Kidney (tissue), 14 donors: ENCODE results near the gene XYLT1. TPM values are rescaled to one million over a fixed set of nuclear protein-coding genes. Genes with fewer than 3 reads are reported as not detected.

ENCODE experiments used
- DNase-seq, 5 donors: peaks; one replicate each; pipeline ENCODE4 v3.0.0-alpha.2; 2013 to 2020
- FAIRE-seq: peaks from 2 replicates; lab custom pipeline; 2012; peaks lifted over from hg19 to GRCh38; lab: Jason Lieb, UNC
- H3K27ac ChIP-seq, 2 donors: one replicate each; pipeline ENCODE4 v1.7.0; 2013; ENCODE audit warnings: low read depth in 2 of 2, low read length in 2 of 2, inconsistent platforms in 1 of 2
- H3K27me3 ChIP-seq: one replicate; pipeline ENCODE4 v1.7.1; 2013; ENCODE audit warnings: low read length, inconsistent platforms; ENCODE audit not compliant: control insufficient read depth, insufficient read depth
- H3K36me3 ChIP-seq, 3 donors: one replicate each; pipeline versions ENCODE4 v1.7.0 to v1.7.1; 2013; ENCODE audit warnings: low read length in 3 of 3, control low read depth in 1 of 3, inconsistent platforms in 1 of 3; ENCODE audit not compliant: insufficient read depth in 3 of 3, control insufficient read depth in 2 of 3
- H3K4me1 ChIP-seq, 3 donors: one replicate each; pipeline versions ENCODE4 v1.7.0 to v1.7.1; 2013; ENCODE audit warnings: low read length in 3 of 3, inconsistent platforms in 1 of 3, low read depth in 1 of 3; ENCODE audit not compliant: control insufficient read depth in 2 of 3, insufficient read depth in 2 of 3
- H3K4me3 ChIP-seq, 3 donors: one replicate each; pipeline versions ENCODE4 v1.7.0 to v1.8.1; 2013; ENCODE audit warnings: low read length in 3 of 3, control low read depth in 1 of 3, inconsistent platforms in 1 of 3
- H3K9ac ChIP-seq, 3 donors: one replicate each; pipeline versions ENCODE4 v1.7.0 to v1.7.1; 2013; ENCODE audit warnings: low read length in 3 of 3, control low read depth in 1 of 3, inconsistent platforms in 1 of 3
- H3K9me3 ChIP-seq, 3 donors: one replicate each; pipeline versions ENCODE4 v1.7.0 to v1.7.1; 2013; ENCODE audit warnings: low read length in 3 of 3, control low read depth in 1 of 3, inconsistent platforms in 1 of 3; ENCODE audit not compliant: control insufficient read depth in 2 of 3, insufficient read depth in 1 of 3
- CTCF ChIP-seq: IDR thresholded peaks from 3 replicates; pipeline ENCODE4 v1.5.1; 2012; ENCODE audit warnings: mild to moderate bottlenecking, moderate library complexity, borderline replicate concordance; ENCODE audit not compliant: insufficient read depth; ENCODE audit errors: extremely low read depth
- intact Hi-C: fragments of 100-400 bp; cut with DNase I; formaldehyde crosslinking; loops from one replicate; pipeline ENCODE4 v1.11.1; 2022
- polyA plus RNA-seq: library from polyadenylated mRNA; stranded (reverse); fragments of 350-450 nt; fragmentation: Illumina TruSeq; extraction: RNeasy Lipid Tissue Mini Kit (QIAGEN cat#74804); gene quantifications from one replicate; pipeline ENCODE4 v1.2.3, GENCODE V29; 2014; ENCODE audit warnings: low read depth, low replicate concordance; ENCODE audit not compliant: insufficient read depth
- total RNA-seq: library from RNA; stranded (reverse); fragmentation: NEBNext Ultra II Directional; extraction: Animal tissue kit (Norgen Biotek cat#: 25700); gene quantifications from one replicate; pipeline ENCODE4 v1.2.1, GENCODE V29; 2021
- donor health status: control.
- donor health status: control.
- donor health status: control.
- donor health status: control.
- donor health status: control.
- donor health status: DM: yes; HTN: yes; CAD: no.
- donor health status: Normal renal cell carcinoma (clear cell type).

XYLT1 gene
- total and polyA plus RNA-seq, 2 donors from 2014 or later: 0.52 to 7.6 TPM

- TF ChIP-seq CTCF: no peak
- H3K36me3 ChIP-seq: no peaks in the 10 kb centered on the region
- peaks cover 0 to 5% (median 0%) of the 10 kb centered on the region in 3 donors for H3K9me3 ChIP-seq
- H3K9ac ChIP-seq: no peak overlapping the region
- no peak overlapping the region for H3K4me3 ChIP-seq
- no peaks in the 10 kb centered on the region for H3K4me1 ChIP-seq
- H3K27ac ChIP-seq: no peak overlapping the region
- DNase-seq: no peak
- H3K27me3 ChIP-seq: no peaks in the 10 kb centered on the region
- FAIRE-seq: no peak
- intact Hi-C loops: no loop called here
Measured at GRCh38 chr16:17287166-17287800, 183.5 kb downstream of the XYLT1 start.

GRCh38 chr16:17286443-17286842, 184.3 kb downstream of the XYLT1 start:
- DNase-seq: no peak
- FAIRE-seq: no peak
- Histone ChIP-seq H3K27me3 (no peaks in the 10 kb centered on the region), H3K27ac (no peak overlapping the region), H3K4me3 (no peak overlapping the region), H3K4me1 (no peaks in the 10 kb centered on the region), H3K9me3 (peaks cover 0 to 5% (median 0%) of the 10 kb centered on the region in 3 donors), H3K36me3 (no peaks in the 10 kb centered on the region), H3K9ac (no peak overlapping the region)
- intact Hi-C loops: no loop called here
- no peak for TF ChIP-seq CTCF

GRCh38 chr16:17283016-17283415, 187.7 kb downstream of the XYLT1 start:
- no peaks in the 10 kb centered on the region for H3K27me3 ChIP-seq
- FAIRE-seq (no peak), DNase-seq (no peak)
- no peak for TF ChIP-seq CTCF
- H3K27ac ChIP-seq: no peak overlapping the region
- no peaks in the 10 kb centered on the region for H3K36me3 ChIP-seq
- no peaks in the 10 kb centered on the region for H3K4me1 ChIP-seq
- no peak overlapping the region for H3K4me3 ChIP-seq
- intact Hi-C loops: no loop called here
- no peak overlapping the region for H3K9ac ChIP-seq
- H3K9me3 ChIP-seq: no peaks in the 10 kb centered on the region

GRCh38 chr16:17282247-17282646, 188.5 kb downstream of the XYLT1 start:
- H3K27ac ChIP-seq: no peak overlapping the region
- no peak overlapping the region for H3K4me3 ChIP-seq
- no peak overlapping the region for H3K9ac ChIP-seq
- no peak for TF ChIP-seq CTCF
- H3K27me3 ChIP-seq: no peaks in the 10 kb centered on the region
- no peaks in the 10 kb centered on the region for H3K9me3 ChIP-seq
- FAIRE-seq: no peak
- intact Hi-C loops: no loop called here
- DNase-seq: no peak
- no peaks in the 10 kb centered on the region for H3K36me3 ChIP-seq
- no peaks in the 10 kb centered on the region for H3K4me1 ChIP-seq
